T-cell (primary cell): ENCODE measurements around the gene SULT1A2. TPM values are rescaled to one million over a fixed set of nuclear protein-coding genes. Genes with fewer than 3 reads are reported as not detected.
A peak's percentile ranks its signal among the peaks of the same experiment; 100 is the strongest.
"Not testable (repeated sequence)": the region's sequence is repeated elsewhere in the genome, so short reads cannot be mapped to it uniquely, and the experiment has no call there.

Experiments used
- ATAC-seq, 4 experiments: fragments of 200-7000 bp in 3 of 4; fragments of 150-1000 bp in 1 of 4; cut with Tn5 transposase; replicated peaks in 1 of 4; 1 replicate in 3 of 4; 2 replicates in 1 of 4; pipeline ENCODE4 v1.10.0; 2021; ENCODE audit warnings: moderate library complexity in 3 of 4, mild to moderate bottlenecking in 2 of 4, moderate number of reproducible peaks in 1 of 4
- CTCF ChIA-PET, 2 donors: fragments of 300-600 bp; sonication (Branson Sonifier 250); formaldehyde crosslinking; loops; one replicate each; lab custom pipeline; 2022; ENCODE audit warnings: antibody characterized with exemption in 2 of 2; lab: Charles Lee
- POLR2A ChIA-PET, 2 donors: fragments of 300-600 bp; sonication (Branson Sonifier 250); formaldehyde crosslinking; loops; one replicate each; lab custom pipeline; 2022; ENCODE audit warnings: antibody characterized with exemption in 2 of 2; lab: Charles Lee
- DNase-seq, 35 experiments: peaks; one replicate each; pipeline versions ENCODE4 v3.0.0 to v3.0.0-alpha.2; 2013 to 2023
- H3K27ac ChIP-seq: one replicate; pipeline ENCODE4 v1.5.1; 2013; ENCODE audit warnings: low read length
- H3K27me3 ChIP-seq, 2 experiments: replicated peaks in 1 of 2; 1 replicate in 1 of 2; 2 replicates in 1 of 2; pipeline versions ENCODE4 v1.6.1 to v1.7.0; 2013; ENCODE audit warnings: low read length in 1 of 2, mixed read lengths in 1 of 2; ENCODE audit not compliant: control insufficient read depth in 2 of 2, insufficient read depth in 2 of 2; ENCODE audit errors: extremely low read depth in 1 of 2
- H3K36me3 ChIP-seq, 2 donors: 1 replicate in 1 of 2; 2 replicates in 1 of 2; pipeline versions ENCODE4 v1.6.1 to v1.7.0; 2013; ENCODE audit warnings: low read length in 1 of 2; ENCODE audit not compliant: control insufficient read depth in 2 of 2, insufficient read depth in 1 of 2; ENCODE audit errors: extremely low read depth in 1 of 2
- H3K4me1 ChIP-seq, 2 experiments: 1 replicate in 1 of 2; 2 replicates in 1 of 2; pipeline versions ENCODE4 v1.6.1 to v1.7.0; 2013; ENCODE audit warnings: low read length in 2 of 2, mixed read lengths in 1 of 2; ENCODE audit not compliant: insufficient read depth in 2 of 2, control insufficient read depth in 1 of 2; ENCODE audit errors: extremely low read depth in 1 of 2
- H3K4me3 ChIP-seq, 2 donors: 1 replicate in 1 of 2; 2 replicates in 1 of 2; pipeline versions ENCODE4 v1.5.1 to v1.7.0; 2013; ENCODE audit warnings: mild to moderate bottlenecking in 2 of 2, low read length in 1 of 2, moderate library complexity in 1 of 2; ENCODE audit not compliant: control insufficient read depth in 1 of 2; ENCODE audit errors: extremely low read depth in 1 of 2
- H3K9me3 ChIP-seq: 2 replicates; pipeline ENCODE4 v1.7.0; 2013
- H3K27ac Mint-ChIP-seq, 2 donors: one replicate each; pipeline ENCODE4 v1.8.0; 2020 to 2021; ENCODE audit warnings: mild to moderate bottlenecking in 2 of 2, mixed read lengths in 2 of 2
- H3K27me3 Mint-ChIP-seq, 2 donors: one replicate each; pipeline ENCODE4 v1.8.0; 2021 to 2022; ENCODE audit warnings: mixed read lengths in 2 of 2
- H3K36me3 Mint-ChIP-seq: one replicate; pipeline ENCODE4 v1.8.0; 2021; ENCODE audit warnings: mixed read lengths
- H3K4me1 Mint-ChIP-seq, 3 donors: one replicate each; pipeline ENCODE4 v1.8.0; 2020 to 2022; ENCODE audit warnings: mixed read lengths in 3 of 3, mild to moderate bottlenecking in 1 of 3
- H3K4me3 Mint-ChIP-seq, 3 donors: one replicate each; pipeline ENCODE4 v1.8.0; 2020 to 2022; ENCODE audit warnings: mild to moderate bottlenecking in 3 of 3, mixed read lengths in 3 of 3, moderate library complexity in 3 of 3
- H3K9me3 Mint-ChIP-seq, 3 donors: one replicate each; pipeline ENCODE4 v1.8.0; 2020 to 2022; ENCODE audit warnings: mixed read lengths in 3 of 3
- WGBS: methylation state at CpG from one replicate; pipeline ENCODE4 v1.1.5; 2013; ENCODE audit warnings: missing lambda C conversion rate; ENCODE audit not compliant: insufficient coverage; 5-methylcytosine and 5-hydroxymethylcytosine counted together
- total RNA-seq, 35 experiments: library from RNA in 6 of 35; stranded (reverse) in 6 of 35; fragments of 120-200 nt in 1 of 35; gene quantifications; one replicate each; pipeline versions ENCODE4 v1.2.1 to v1.2.4 and lab custom pipeline; 2013 to 2026

The SULT1A2 gene
- total RNA-seq, result under 1 TPM in 3 of 5 donors, not detected in 2; 0.30 to 0.62 (median 0.53) TPM
- total RNA-seq (2013), result 0.76 TPM
- total RNA-seq (lab: John Stamatoyannopoulos, UW), result 0 to 0.57 (median 0.07) reads per million in 29 experiments

DNA sequence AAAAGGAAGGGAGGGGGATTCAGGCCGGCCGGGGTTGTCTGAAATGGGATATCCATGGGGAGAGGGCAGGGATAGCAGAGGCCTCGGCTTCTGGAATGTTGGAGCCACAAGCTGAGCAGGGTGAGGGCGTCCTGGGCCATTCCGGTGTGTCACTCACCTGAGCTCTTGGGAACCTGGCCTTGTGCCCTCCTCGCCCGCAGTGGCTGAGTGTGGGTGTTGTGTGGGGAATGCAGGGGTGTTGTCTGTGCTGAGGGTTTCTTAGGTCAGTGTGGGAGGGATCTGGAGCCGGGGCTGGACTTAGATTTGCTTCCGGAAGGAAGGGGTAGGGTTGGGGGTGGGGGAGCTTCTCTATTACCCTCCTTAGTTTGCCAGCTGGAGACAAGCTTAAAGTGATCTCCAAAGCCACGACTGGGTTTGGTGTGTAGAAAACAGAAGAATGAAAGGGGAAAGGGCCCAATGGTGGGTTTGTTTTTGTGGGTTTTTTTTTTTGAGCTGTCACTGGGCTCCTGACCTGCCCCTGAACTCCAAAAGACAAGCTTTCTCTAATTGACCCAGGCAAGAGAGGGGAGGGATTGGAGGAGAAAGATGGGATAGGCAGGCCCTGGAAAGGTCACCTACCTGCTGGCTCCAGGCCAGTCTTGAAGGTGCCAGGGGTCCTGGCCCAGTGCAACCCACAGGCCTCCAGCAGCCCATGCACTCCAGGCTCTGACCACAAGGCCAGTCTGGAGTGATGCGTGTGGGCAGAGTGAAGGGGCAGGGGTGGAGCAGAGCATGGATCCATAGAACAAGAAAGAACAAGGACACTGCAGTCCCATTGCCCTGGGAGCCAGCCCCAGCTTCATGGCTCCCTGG lies at the start of gene SULT1A2:
Gene SULT1A2 (minus strand): TSS at position 211 of the 852 bp plus-strand sequence. CDS start 1,120 bp downstream, outside the sequence.
- Mint-ChIP-seq H3K27me3 (no peaks in the 10 kb centered on the region), H3K27ac (peak within 1 kb of the TSS in 1 of 2 donors; percentile 28), H3K36me3 (no peaks in the 10 kb centered on the region), H3K4me3 (no peak within 1 kb of the TSS), H3K4me1 (no peaks in the 10 kb centered on the region), H3K9me3 (no peaks in the 10 kb centered on the region)
- Histone ChIP-seq H3K36me3 (no peaks in the 10 kb centered on the region), H3K4me3 (no peak within 1 kb of the TSS), H3K9me3 (no peaks in the 10 kb centered on the region), H3K27ac (no peak within 1 kb of the TSS), H3K27me3 (peaks cover 0 to 3% of the 10 kb centered on the region in 2 experiments), H3K4me1 (peaks cover 2% of the 10 kb centered on the region in 2 experiments)
- DNase-seq, result no peak
- POLR2A ChIA-PET, result no interaction called here
- CTCF ChIA-PET, result no interaction called here
- whole genome bisulfite sequencing, result 72% methylated on average over 11 of the region's 11 CpGs
- no peak for ATAC-seq

DNA sequence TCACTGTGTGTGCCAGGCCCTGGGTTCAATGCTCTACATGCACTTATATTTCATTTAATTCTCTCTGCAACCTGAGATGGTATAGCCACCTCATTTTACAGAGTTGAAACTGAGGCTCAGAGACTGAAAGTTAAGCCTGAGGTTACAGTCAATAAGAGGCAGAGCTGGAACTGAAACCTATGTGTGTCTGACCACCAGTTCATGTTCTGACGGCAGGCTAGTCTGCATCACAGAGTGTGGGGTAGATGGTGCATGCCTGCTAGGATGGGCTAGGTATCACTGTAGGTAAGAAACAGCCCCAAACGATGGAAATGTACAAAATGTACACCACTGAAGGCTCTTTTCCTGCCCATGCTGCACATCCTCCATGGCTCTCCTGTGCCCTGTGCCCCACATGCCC lies 43.1 kb upstream of the SULT1A2 start:
- H3K9me3 Mint-ChIP-seq, H3K36me3 Mint-ChIP-seq, H3K4me1 ChIP-seq, H3K27me3 ChIP-seq, H3K9me3 ChIP-seq, CTCF ChIA-PET, H3K27ac ChIP-seq, H3K4me1 Mint-ChIP-seq, H3K4me3 ChIP-seq, ATAC-seq, H3K36me3 ChIP-seq, H3K27ac Mint-ChIP-seq, DNase-seq, POLR2A ChIA-PET, H3K27me3 Mint-ChIP-seq, H3K4me3 Mint-ChIP-seq: not testable (repeated sequence)
- no CpG with 5 or more reads among the region's 2 CpGs for WGBS

DNA sequence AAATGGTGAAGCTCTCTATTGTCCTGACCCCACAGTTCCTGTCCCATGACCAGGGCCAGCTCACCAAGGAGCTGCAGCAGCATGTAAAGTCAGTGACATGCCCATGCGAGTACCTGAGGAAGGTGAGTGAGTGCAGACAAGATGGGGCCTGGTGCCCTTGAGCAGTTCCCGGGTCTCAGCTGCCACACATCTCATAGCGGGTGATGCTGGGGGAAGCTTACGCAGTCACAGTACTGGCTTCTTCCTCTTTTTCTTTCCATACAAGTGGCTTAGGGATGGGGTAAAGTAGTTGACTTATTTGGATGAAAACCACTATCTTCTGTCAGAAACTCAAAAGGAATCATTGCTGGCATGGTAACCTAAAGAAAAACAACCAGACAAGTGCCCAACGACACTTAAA lies 41.5 kb upstream of the SULT1A2 start:
- H3K4me1 Mint-ChIP-seq, H3K4me1 ChIP-seq, H3K27ac Mint-ChIP-seq, CTCF ChIA-PET, POLR2A ChIA-PET, H3K9me3 Mint-ChIP-seq, H3K27ac ChIP-seq, H3K36me3 ChIP-seq, H3K27me3 ChIP-seq, ATAC-seq, H3K4me3 ChIP-seq, H3K36me3 Mint-ChIP-seq, H3K27me3 Mint-ChIP-seq, DNase-seq, H3K9me3 ChIP-seq, H3K4me3 Mint-ChIP-seq: not testable (repeated sequence)
- WGBS, result no CpG with 5 or more reads among the region's 5 CpGs

DNA sequence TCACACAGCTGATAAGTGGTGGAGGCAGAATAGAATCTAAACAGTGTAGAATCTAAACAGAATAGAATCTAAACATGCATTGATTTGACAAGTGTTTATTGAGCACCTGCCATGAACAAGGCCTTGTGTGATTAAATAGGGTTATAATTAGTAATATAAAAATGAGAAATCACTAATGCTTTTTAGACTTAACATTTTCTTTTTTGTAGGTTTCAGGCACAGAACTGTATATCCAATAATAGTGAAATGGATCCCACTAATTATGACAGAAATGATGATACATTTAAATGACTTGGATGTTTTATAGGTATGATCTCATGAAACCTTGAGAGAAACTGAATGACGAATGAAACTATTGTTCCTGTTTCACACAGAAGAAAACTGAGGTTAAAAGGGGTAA lies 40.9 kb upstream of the SULT1A2 start, which contains the start of gene NPIPB8:
Gene NPIPB8 (plus strand): TSS at position 301 of the 400 bp plus-strand sequence. CDS start 296 bp downstream, outside the sequence.
- H3K9me3 ChIP-seq, H3K4me3 ChIP-seq, ATAC-seq, H3K4me1 Mint-ChIP-seq, H3K27ac Mint-ChIP-seq, CTCF ChIA-PET, H3K4me3 Mint-ChIP-seq, H3K27ac ChIP-seq, DNase-seq, H3K9me3 Mint-ChIP-seq, POLR2A ChIA-PET, H3K36me3 ChIP-seq, H3K27me3 ChIP-seq, H3K27me3 Mint-ChIP-seq, H3K4me1 ChIP-seq, H3K36me3 Mint-ChIP-seq: not testable (repeated sequence)
- no CpG with 5 or more reads among the region's 1 CpG for WGBS

DNA sequence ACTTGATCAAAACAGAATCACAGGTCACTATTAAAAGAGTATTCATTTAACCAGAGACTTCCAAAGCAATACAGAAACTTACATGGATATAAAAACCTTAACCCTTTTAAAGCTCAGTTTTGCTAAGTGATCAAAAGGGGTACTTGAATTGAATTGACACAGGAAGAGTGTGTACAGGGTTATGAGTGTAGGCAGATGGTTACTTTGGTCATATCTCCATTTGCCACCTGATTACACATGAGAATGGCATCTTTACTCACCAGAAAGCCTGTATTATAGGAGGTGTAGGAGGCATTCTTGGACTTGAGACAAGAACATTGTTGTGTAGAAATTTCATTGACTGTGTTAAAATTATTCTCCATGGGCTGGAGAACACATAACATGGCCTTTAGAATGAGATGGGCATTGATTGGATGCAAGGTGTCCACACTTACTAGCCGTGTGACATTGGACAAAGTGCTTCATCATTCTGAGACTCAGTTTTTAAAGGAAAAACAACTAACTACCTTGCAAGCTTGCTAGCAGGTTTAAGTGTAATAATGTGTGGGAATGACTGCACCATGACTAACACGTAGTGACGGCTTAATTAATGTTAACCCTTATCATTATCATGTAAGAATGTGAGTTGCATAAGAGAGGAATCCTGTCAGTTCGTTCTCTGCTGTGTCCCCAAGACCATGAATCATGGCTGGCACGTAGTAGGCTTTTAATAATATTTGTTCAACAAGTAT lies 39.4 kb upstream of the SULT1A2 start:
- CTCF ChIA-PET, H3K9me3 ChIP-seq, DNase-seq, H3K4me1 ChIP-seq, POLR2A ChIA-PET, H3K4me3 Mint-ChIP-seq, ATAC-seq, H3K27me3 ChIP-seq, H3K27ac ChIP-seq, H3K4me3 ChIP-seq, H3K36me3 Mint-ChIP-seq, H3K9me3 Mint-ChIP-seq, H3K27ac Mint-ChIP-seq, H3K4me1 Mint-ChIP-seq, H3K36me3 ChIP-seq, H3K27me3 Mint-ChIP-seq: not testable (repeated sequence)
- WGBS, result no CpG with 5 or more reads among the region's 5 CpGs

DNA sequence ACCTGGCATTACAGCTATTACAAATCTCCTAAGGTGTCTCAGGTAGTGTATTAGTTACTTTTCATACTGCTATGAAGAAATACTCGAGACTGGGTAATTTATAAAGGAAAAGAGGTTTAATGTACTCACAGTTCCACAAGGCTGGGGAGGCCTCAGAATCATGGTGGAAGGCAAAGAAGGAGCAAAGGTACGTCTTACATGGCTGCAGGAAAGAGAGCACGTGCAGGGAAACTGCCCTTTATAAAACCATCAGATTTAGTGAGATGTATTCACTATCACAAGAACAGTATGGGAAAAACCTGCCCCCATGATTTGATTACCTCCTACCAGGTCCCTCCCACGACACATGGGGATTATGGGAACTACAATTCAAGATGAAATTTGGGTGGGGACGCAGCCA lies 34.1 kb upstream of the SULT1A2 start:
- H3K27ac ChIP-seq, H3K27ac Mint-ChIP-seq, H3K9me3 Mint-ChIP-seq, H3K4me3 Mint-ChIP-seq, H3K27me3 ChIP-seq, POLR2A ChIA-PET, H3K4me3 ChIP-seq, H3K4me1 Mint-ChIP-seq, H3K36me3 ChIP-seq, H3K9me3 ChIP-seq, DNase-seq, CTCF ChIA-PET, ATAC-seq, H3K36me3 Mint-ChIP-seq, H3K4me1 ChIP-seq, H3K27me3 Mint-ChIP-seq: not testable (repeated sequence)
- WGBS, result no CpG with 5 or more reads among the region's 5 CpGs
